ENCODE measurements around the gene AIG1.

- TF ChIP-seq POLR2A (IDR thresholded peaks at IDR 0.05; ENCODE audit: low read depth, low read length) (no peak), CTCF (conservative IDR thresholded peaks at IDR 0.05; ENCODE audit: low read depth, low read length) (no peak), ELK1 (IDR thresholded peaks at IDR 0.05; ENCODE audit: borderline replicate concordance, low read depth, low read length) (no peak), MAFK (IDR thresholded peaks at IDR 0.05; ENCODE audit: low read depth, low read length) (no peak), CEBPB (IDR thresholded peaks at IDR 0.05; ENCODE audit: low read depth, low read length) (no peak), MAZ (IDR thresholded peaks at IDR 0.05; ENCODE audit: borderline replicate concordance, low read depth, low read length) (no peak), RAD21 (IDR thresholded peaks at IDR 0.05; ENCODE audit: low read length) (no peak)
These were observed 90.7 kb downstream of the AIG1 start for GRCh38 chr6:143151381-143151780.
